ENCODE data around the gene ZNF653. TPM values are rescaled to one million over a fixed set of nuclear protein-coding genes. Genes with fewer than 3 reads are reported as not detected.
A peak's percentile ranks its signal among the peaks of the same experiment; 100 is the strongest.

The ZNF653 gene
- total and polyA plus RNA-seq, 9 of the 15 experiments (the other 6 are each of a cell fraction or from before 2014, with no cell fraction given), result 1.6 to 8.0 (median 4.2) TPM; not detected in 2

- Histone ChIP-seq H3K27me3 (ENCODE audit: control insufficient read depth in 2 of 2, insufficient read depth in 2 of 2, low read length in 2 of 2) (no peaks in the 10 kb centered on the region), H3K79me2 (ENCODE audit: control insufficient read depth, insufficient read depth, low read length) (no peaks in the 10 kb centered on the region), H3K27ac (ENCODE audit: extremely low read depth, low read depth, low read length) (no peak overlapping the region), H2AFZ (ENCODE audit: low read depth, low read length) (no peak overlapping the region), H3K9ac (ENCODE audit: insufficient read depth in 1 of 2, low read depth in 2 of 2, low read length in 2 of 2) (peak overlapping the region in 1 of 2 experiments; percentile 56; a peak in 2 of 4 replicates), H4K20me1 (replicated peaks; ENCODE audit: control insufficient read depth, insufficient read depth, low read length) (no peaks in the 10 kb centered on the region), H3K4me3 (no peak overlapping the region), H3K9me3 (replicated peaks; ENCODE audit: control insufficient read depth, insufficient read depth, low read depth, low read length) (no peaks in the 10 kb centered on the region), H3K4me2 (ENCODE audit: insufficient read depth, low read length) (no peak overlapping the region), H3K36me3 (ENCODE audit: control insufficient read depth, insufficient read depth, low read length) (peaks cover 29% of the 10 kb centered on the region; the same call in 2 of the 3 replicates), H3K9me1 (ENCODE audit: control insufficient read depth, insufficient read depth, low read length) (no peaks in the 10 kb centered on the region), H3K4me1 (replicated peaks in 1 of 2; ENCODE audit: control insufficient read depth in 2 of 2, insufficient read depth in 2 of 2, low read length in 2 of 2) (peaks cover 0 to under 1% of the 10 kb centered on the region in 2 experiments; a peak in 1 of 5 replicates)
- FAIRE-seq (no peak), ATAC-seq (no peak), DNase-seq (ENCODE audit: extremely low read depth in 1 of 4, low spot score in 3 of 4) (no peak)
- intact Hi-C loops (cut with micrococcal nuclease) (no loop called here), in situ Hi-C loops (cut with MboI) (no loop called here)
- ChIA-PET POLR2A (interaction anchor here (0.6 to 2.5 kb wide), 2 partner anchors 9 to 534 kb away, joined by 3 to 13 read pairs; partner anchors contain the start of gene ECSIT), CTCF (ENCODE audit: low intra/inter-chr PET ratio) (no interaction called here)
- BruUV-seq (replicated peaks), result no TSS peak
- 92% methylated on average over 8 of the region's 9 CpGs for WGBS (ENCODE audit: insufficient coverage, low coverage, missing lambda C conversion rate)
- no peak for TF ChIP-seq FOXP4 (CRISPR knock-in tag; IDR thresholded peaks at IDR 0.05; ENCODE audit: borderline replicate concordance)
- TF ChIP-seq CBFA2T3 (IDR thresholded peaks at IDR 0.05), result no peak
- TF ChIP-seq ZNF175 (CRISPR knock-in tag; IDR thresholded peaks at IDR 0.05; ENCODE audit: low read depth), result no peak
- no peak for TF ChIP-seq ZNF764 (CRISPR knock-in tag; IDR thresholded peaks at IDR 0.05; ENCODE audit: low read depth)
- no peak for TF ChIP-seq MEIS2 (IDR thresholded peaks at IDR 0.05; ENCODE audit: partially characterized antibody)
- no peak for TF ChIP-seq DIDO1 (tag; IDR thresholded peaks at IDR 0.05; ENCODE audit: low read depth)
- TF ChIP-seq HBP1 (CRISPR knock-in tag; IDR thresholded peaks at IDR 0.05), result no peak
- no peak for TF ChIP-seq ZNF785 (CRISPR knock-in tag; IDR thresholded peaks at IDR 0.05)
- no peak for TF ChIP-seq POLR3A (IDR thresholded peaks at IDR 0.05; ENCODE audit: borderline replicate concordance, extremely low read depth, insufficient read depth, insufficient read length)
- no peak for TF ChIP-seq SPI1 (IDR thresholded peaks at IDR 0.05; ENCODE audit: borderline replicate concordance, low read depth, low read length)
- TF ChIP-seq MYNN (IDR thresholded peaks at IDR 0.05), result no peak
- TF ChIP-seq MYNN (CRISPR knock-in tag; IDR thresholded peaks at IDR 0.05), result no peak
- TF ChIP-seq HMBOX1 (IDR thresholded peaks at IDR 0.05), result no peak
- TF ChIP-seq HIVEP1 (CRISPR knock-in tag; IDR thresholded peaks at IDR 0.05), result no peak
- TF ChIP-seq E2F3 (CRISPR knock-in tag; IDR thresholded peaks at IDR 0.05), result no peak
- TF ChIP-seq NFXL1 (CRISPR knock-in tag; IDR thresholded peaks at IDR 0.05), result no peak
- no peak for TF ChIP-seq MNT (conservative IDR thresholded peaks at IDR 0.05)
- TF ChIP-seq NEUROD1 (IDR thresholded peaks at IDR 0.05; ENCODE audit: borderline replicate concordance, low read depth, low read length, partially characterized antibody), result no peak
- TF ChIP-seq ZNF75A (CRISPR knock-in tag; IDR thresholded peaks at IDR 0.05), result no peak
Measured at GRCh38 chr19:11519138-11519537, 13.5 kb upstream of the ZNF653 start.

Measured in K562 (cell line).